HG02885 (cell line): ENCODE results near the gene TDRD5.
A peak's percentile ranks its signal among the peaks of the same experiment; 100 is the strongest.
"Not testable (repeated sequence)": the region's sequence is repeated elsewhere in the genome, so short reads cannot be mapped to it uniquely, and the experiment has no call there.

Experiments
- ATAC-seq: cut with Tn5 transposase; IDR thresholded peaks from one replicate; pipeline ENCODE4 v1.9.1; 2021; ENCODE audit warnings: mild to moderate bottlenecking; ENCODE audit not compliant: unreplicated experiment, poor library complexity

The TDRD5 gene

GRCh38 chr1:179599623-179600249, 8.1 kb downstream of the TDRD5 start:
- no peak for ATAC-seq

- ATAC-seq, result no peak
These were observed 9.5 kb downstream of the TDRD5 start for GRCh38 chr1:179601093-179601492.

GRCh38 chr1:179612361-179612760, 20.7 kb downstream of the TDRD5 start:
- ATAC-seq, result no peak

GRCh38 chr1:179630719-179631118, 39.1 kb downstream of the TDRD5 start:
- ATAC-seq, result no peak

GRCh38 chr1:179632868-179633267, 41.2 kb downstream of the TDRD5 start:
- ATAC-seq, result peak; percentile 53

GRCh38 chr1:179637211-179637860, 45.7 kb downstream of the TDRD5 start:
- no peak for ATAC-seq

- no peak for ATAC-seq
These were observed 69.4 kb downstream of the TDRD5 start for GRCh38 chr1:179661018-179661417.

GRCh38 chr1:179663810-179664209, 72.2 kb downstream of the TDRD5 start:
- ATAC-seq, result no peak

GRCh38 chr1:179677882-179678281, 86.2 kb downstream of the TDRD5 start:
- no peak for ATAC-seq

GRCh38 chr1:179694530-179694929, 102.9 kb downstream of the TDRD5 start:
- not testable (repeated sequence) for ATAC-seq

- no peak for ATAC-seq
These were observed 111.4 kb downstream of the TDRD5 start for GRCh38 chr1:179702946-179703539.

- ATAC-seq, result no peak
These were observed 114.8 kb downstream of the TDRD5 start for GRCh38 chr1:179706339-179706941.

GRCh38 chr1:179707406-179707805, 115.8 kb downstream of the TDRD5 start:
- ATAC-seq, result no peak

- ATAC-seq, result no peak
These were observed 117.0 kb downstream of the TDRD5 start for GRCh38 chr1:179708434-179709195.

- peak; percentile 75 for ATAC-seq
These were observed 118.3 kb downstream of the TDRD5 start for GRCh38 chr1:179709841-179710329.

- ATAC-seq, result no peak
These were observed 122.5 kb downstream of the TDRD5 start for GRCh38 chr1:179714159-179714558.

GRCh38 chr1:179714623-179715022, 123.0 kb downstream of the TDRD5 start:
- ATAC-seq, result no peak

GRCh38 chr1:179719272-179719671, 127.6 kb downstream of the TDRD5 start:
- ATAC-seq, result no peak

- no peak for ATAC-seq
These were observed 136.6 kb downstream of the TDRD5 start for GRCh38 chr1:179728271-179728670.

GRCh38 chr1:179729881-179730280, 138.2 kb downstream of the TDRD5 start:
- ATAC-seq, result no peak
